Stimulated activated CD4-positive, alpha-beta T cell treated with anti-CD3 and anti-CD28 coated beads, Interleukin-4, amount 100 ng/mL, for 1 hour (primary cell): ENCODE results near the gene B3GNT3.
"Not testable (repeated sequence)": the region's sequence is repeated elsewhere in the genome, so short reads cannot be mapped to it uniquely, and the experiment has no call there.

Source experiments
- DNase-seq: peaks from one replicate; pipeline ENCODE4 v3.0.0-alpha.2; 2020

The B3GNT3 gene

GRCh38 chr19:17798599-17798998 is 3.7 kb downstream of the B3GNT3 start:
- DNase-seq, result not testable (repeated sequence)

DNA sequence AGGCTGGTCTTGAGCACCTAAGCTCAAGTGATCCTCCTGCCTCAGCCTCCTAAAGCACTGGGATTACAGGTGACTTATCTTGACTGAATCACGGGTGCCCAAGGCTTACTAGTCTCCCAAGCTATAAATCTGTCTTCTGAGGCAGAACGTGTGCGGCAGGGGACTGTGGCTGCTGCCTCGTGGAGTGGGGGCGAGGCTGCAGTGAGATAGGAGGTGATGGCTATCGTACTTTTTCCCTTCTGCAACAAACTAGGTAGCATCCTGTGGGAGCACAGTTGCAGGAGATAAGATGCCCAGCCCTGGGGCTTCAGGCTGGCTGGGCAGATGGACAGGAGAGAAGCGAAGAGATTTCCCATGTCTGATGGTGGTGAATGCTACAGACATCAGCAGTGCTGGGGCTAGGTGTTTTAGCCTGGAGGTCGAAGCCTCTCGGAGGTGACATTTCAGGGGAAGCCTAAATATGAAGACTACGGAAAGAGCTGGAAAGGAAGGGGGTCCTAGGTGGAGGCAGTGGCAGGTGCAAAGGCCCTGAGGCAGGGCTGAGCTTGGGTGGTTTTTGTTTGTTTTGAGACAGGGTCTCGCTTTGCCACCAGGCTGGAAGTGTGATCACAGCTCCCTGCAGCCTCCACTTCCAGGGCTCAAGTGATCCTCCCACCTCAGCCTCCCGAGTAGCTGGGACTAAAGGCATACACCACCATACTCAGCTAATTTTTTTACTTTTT is 7.4 kb downstream of the B3GNT3 start:
- no peak for DNase-seq

DNA sequence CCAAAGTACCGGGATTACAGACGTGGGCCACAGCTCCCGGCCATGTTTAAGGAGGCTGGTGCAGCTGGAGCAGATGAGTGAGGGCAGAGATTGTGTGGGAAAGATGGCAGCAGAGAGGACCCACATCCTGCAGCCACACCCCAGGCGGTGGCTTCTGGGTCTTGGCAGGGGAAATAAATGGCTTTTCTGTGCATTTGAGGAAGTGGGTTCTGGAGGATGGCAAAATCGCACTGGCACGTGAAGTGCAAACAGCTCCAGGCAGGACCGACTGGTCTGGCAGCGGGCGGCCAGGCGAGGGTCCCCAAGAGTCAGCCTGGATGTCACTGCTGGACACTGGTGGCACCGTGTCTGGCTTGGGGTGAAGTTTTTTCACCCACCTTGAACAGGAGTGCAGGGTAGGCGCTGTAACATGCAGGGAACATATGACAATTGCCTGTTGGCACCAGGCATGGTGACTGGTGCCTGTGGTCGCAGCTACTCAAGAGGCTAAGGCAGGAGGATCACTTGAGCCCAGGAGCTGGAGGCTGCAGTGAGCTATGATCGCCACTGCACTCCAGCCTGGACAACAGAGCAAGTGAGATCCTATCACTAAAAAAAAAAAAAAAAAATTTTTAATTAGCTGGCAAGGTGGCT is 8.4 kb downstream of the B3GNT3 start:
- no peak for DNase-seq

DNA sequence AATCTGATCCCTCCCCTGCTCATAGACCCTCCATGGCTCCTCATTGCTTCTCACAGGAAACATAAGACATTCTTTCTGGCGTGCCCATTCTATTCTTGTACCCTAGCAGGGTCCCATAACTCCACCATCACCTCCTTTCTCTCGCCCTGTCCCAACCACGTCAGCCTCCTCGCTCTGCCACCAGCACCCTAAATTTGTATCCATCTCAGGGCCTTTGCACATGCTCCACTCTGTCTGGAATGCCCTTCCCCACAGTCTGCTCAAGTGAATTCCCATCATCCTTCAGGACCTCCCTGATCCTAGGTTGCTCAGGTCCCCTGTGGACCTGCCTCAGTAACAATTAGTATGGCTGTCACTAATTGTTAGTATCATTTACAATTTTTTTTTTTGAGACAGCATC is 10.5 kb downstream of the B3GNT3 start:
- no peak for DNase-seq

DNA sequence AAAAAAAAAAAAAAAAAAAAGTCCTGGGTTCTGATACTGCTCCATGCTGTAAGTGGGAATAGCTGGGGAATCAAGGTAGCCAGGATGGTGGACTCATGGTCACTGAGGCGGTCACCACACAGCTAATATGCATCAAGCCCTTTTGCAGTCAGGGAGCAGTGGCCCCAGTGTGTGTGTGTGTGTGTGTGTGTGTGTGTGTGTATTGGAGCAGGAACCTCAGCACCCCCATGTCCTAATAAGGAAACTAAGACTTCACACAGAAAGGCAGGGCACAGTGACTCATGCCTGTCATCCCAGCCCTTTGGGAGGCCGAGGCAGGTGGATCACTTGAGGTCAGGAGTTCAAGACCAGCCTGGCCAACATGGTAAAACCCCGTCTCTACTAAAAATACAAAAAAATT is 12.0 kb downstream of the B3GNT3 start:
- DNase-seq, result no peak

- peak; percentile 25 for DNase-seq
Observed at GRCh38 chr19:17807731-17808316, 12.9 kb downstream of the B3GNT3 start.

DNA sequence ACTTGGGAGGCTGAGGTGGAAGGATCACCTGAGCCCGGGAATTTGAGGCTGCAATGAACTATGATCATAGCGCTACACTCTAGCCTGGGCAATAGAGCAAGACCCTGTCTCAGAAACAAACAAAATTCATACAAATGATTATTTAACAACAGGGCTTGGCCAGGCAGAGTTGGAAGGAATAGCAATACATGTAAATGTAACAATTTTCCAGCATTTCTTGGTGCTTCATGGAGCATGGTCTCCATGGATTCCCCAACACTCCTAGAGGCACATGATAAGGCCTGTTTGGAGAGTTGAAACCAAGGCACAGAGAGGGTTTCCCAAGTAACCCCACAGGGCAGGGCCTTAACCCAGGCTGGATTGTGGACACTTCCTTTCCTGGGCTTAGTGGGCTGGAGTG is 16.2 kb downstream of the B3GNT3 start:
- no peak for DNase-seq

DNA sequence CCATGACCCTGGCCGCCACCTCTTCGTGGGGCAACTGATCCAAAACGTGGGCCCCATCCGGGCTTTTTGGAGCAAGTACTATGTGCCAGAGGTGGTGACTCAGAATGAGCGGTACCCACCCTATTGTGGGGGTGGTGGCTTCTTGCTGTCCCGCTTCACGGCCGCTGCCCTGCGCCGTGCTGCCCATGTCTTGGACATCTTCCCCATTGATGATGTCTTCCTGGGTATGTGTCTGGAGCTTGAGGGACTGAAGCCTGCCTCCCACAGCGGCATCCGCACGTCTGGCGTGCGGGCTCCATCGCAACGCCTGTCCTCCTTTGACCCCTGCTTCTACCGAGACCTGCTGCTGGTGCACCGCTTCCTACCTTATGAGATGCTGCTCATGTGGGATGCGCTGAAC is 16.7 kb downstream of the B3GNT3 start:
- no peak for DNase-seq

DNA sequence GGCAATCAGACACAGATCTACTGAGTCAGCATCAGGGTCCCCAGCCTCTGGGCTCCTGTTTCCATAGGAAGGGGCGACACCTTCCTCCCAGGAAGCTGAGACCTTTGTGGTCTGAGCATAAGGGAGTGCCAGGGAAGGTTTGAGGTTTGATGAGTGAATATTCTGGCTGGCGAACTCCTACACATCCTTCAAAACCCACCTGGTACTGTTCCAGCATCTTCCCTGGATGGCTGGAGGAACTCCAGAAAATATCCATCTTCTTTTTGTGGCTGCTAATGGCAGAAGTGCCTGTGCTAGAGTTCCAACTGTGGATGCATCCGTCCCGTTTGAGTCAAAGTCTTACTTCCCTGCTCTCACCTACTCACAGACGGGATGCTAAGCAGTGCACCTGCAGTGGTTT is 17.2 kb downstream of the B3GNT3 start:
- no peak for DNase-seq

DNA sequence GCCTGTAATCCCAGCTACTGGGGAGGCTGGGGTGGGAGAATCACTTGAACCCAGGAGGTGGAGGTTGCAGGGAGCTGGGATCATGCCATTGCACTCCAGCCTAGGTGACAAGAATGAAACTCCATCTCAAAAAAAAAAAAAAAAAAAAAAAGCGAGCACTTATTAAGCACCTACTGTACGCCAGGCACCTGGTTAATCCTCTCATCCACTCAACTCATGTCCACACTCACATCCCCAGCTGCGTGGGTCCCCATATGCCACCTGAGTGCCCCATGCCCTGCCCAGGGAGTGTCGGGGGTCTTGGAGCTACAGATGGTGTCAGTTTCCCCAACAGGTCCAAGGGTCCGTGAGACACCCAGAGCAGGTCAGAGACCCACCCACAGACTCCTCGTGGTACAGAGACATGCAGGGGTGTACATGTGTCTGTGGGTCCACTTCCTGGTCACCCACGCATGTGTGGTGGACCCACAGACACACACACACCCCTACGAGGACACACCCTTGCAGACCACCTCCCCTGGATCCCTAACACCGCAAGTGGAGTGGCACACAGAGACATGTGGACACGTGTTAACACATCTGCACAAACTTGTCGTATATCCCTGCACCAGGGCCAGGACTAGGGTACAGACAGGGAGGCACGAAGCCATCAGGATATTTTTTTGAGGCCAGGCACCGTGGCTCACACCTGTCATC is 22.9 kb downstream of the B3GNT3 start:
- DNase-seq, result no peak

- DNase-seq, result no peak
Observed at GRCh38 chr19:17821190-17821589, 26.3 kb downstream of the B3GNT3 start, which contains the start of gene INSL3. Gene INSL3, minus strand, starts transcription at chr19:17821519. Its CDS starts 13 bp downstream, at chr19:17821506.

DNA sequence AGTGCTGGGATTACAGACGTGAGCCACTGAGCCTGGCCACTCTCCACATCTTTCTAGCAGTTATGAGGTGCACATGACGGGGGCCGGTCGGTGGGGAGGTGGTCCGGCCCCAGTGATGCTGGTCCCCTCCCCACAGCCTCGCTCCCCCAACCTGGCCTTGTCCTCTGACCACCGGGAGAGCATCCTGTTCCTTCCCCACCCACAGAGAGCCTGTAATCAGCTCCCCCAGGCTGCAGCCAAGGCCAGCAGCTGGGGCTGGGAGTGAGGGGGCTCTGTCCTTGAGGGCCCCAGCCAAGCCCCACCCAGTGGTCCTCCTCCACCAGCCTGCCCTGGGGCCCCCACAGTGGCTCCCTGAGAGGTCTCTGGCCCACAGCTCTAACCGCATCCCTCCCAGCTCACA is 29.4 kb downstream of the B3GNT3 start:
- DNase-seq, result no peak

DNA sequence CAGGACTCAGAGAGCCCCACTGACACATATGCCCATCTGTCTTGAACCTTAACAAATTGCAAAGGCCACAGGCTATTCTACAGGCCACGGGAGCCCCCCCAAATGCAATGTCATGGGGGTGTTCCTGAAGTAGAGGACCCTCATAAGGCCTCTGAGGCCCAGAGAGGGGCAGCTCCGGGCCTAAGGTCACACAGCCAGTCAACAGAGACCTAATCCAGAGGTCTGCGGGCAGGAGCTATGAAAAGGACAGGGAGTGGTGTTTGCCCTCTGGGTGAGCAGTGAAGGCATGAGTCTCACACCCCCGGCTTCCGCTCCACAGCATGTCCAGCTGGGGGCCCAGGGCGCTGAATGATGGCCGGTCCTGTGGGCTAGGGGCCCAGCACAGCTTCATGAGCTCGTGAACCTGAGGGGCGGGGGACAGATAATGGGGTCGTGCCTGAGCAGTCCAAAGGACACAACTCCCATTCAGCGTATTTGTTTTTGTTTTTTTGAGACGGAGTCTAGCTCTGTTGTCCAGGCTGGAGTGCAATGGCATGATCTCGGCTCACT is 31.6 kb downstream of the B3GNT3 start:
- no peak for DNase-seq

DNA sequence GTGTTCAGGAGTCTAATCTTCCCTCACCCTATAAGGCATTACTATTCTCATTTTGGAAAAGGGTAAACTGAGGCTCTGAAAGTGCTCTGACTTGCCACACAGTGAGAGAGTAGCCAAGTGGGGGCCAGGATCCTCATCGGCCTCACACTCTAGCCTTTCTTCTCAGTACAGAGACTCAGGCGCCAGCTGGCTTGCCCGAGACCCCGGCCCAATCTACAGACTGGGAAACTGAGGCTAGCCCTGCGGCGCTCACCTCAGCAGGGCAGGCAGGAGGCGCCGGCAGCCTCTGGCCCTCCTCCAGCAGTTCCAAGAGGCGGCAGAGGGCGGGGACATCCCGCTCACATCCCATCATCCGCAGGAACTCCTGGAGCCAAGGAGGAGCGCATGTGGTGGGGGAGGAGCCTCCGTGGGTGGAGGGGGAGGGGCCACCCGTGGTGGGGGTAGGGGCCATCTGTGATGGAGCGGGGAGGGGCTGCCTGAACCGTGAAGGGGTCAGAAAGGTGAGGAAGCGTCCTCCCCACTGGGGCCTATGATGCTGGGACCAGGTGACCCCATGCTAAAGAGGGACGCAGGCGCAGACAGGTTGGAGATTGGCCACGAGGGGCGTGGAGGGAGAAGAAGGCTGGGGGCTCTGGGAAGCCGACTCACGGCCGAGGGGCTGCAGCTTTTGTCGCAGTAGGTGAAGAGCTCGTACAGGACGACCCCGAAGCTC is 35.1 kb downstream of the B3GNT3 start:
- DNase-seq, result no peak

GRCh38 chr19:17830567-17831418 is 35.9 kb downstream of the B3GNT3 start:
- DNase-seq, result peak; percentile 50

DNA sequence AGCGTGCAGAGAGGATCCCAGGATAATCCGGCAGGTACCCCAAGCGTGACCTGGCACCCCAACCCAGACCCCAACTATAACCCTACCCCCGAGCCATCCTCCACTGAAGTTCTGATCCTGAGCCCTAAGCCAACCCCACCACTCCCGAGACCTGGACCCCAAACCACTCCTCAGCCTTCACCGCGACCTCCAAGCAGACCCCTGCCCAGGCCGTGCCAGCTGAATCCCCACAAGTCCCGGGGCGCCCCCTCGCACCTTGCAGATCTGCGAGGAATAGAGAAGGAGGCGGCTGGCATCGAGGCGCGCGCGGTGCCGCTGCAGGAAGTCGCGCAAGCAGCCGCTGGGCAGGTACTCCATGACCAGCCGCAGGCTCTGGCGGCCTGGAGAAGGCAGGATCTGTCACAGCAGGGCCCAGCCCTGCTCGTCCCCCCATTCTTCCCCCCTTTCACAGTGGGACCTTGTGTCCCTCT is 36.5 kb downstream of the B3GNT3 start:
- no peak for DNase-seq

DNA sequence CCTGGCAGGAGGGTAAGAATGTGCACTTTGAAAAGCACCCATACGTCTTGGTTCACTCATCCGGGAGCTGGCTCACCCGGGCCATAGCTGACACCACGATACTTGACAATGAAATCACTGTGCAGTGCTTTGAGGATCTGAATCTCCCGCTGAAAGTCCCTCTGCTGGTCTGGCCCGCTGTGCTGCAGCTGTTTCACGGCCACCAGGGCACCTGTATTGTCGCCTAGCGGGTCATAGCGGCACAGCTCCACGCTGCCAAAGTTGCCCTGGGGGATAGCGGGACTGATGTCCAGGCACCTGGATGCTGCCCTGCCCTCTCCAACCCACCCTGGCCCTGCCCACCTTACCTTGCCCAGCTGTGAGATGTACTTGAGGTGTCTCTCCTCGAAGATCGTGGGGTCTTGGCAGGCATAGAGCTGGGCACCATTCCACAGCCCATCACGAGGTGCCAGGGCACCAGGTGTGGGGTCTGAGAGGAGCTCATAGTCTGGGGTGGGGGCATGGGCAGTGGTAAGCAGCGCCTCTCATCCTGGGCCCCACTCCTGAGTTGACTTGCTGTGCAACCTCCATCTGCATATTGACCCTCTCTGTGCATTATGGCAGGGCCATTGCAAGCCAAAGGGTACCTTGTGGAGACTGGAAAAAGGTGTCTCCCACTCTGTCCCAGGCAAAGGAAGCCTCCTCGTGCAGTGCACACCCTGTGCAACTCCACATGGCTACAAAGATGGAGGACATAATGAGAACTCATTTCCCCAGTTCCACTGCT is 37.7 kb downstream of the B3GNT3 start:
- no peak for DNase-seq

DNA sequence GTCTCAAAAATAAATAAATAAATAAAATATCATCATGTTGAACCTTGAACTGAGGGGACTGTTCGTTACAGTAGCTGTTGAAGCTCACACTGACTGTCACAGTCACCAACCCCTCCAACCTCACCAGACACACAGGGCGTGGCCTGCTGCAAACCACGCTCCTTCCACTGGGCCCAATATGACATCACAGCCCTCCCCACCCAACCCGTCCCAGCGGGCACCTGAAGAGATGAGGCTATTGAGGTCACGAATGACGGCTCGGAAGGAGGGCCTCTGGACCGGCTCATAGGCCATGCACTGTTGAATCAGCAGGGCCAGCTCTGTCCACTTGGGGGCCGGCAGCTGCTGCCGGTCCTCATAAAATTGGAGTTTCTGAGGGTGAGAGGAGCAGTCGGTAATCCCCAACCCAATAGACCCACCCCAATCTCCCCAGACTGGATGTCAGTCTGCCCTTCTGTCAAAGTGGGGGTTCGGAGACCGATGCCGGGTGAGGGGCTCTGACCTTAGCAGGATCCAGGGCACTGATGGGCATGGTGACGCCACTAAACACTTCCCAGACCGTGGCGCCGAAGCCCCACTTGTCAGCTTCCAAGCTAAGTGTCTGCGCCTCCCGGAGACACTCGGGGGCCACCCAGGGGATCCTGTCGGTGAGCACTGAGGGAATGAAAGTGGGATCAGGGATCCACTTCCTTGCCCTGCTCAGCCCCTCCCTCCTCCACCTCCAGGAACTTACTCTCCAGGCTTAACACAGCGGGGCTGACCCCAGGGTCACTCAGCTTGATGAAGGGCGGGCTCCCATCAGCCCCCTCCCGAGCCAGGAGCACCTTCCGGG is 39.6 kb downstream of the B3GNT3 start:
- no peak for DNase-seq

DNA sequence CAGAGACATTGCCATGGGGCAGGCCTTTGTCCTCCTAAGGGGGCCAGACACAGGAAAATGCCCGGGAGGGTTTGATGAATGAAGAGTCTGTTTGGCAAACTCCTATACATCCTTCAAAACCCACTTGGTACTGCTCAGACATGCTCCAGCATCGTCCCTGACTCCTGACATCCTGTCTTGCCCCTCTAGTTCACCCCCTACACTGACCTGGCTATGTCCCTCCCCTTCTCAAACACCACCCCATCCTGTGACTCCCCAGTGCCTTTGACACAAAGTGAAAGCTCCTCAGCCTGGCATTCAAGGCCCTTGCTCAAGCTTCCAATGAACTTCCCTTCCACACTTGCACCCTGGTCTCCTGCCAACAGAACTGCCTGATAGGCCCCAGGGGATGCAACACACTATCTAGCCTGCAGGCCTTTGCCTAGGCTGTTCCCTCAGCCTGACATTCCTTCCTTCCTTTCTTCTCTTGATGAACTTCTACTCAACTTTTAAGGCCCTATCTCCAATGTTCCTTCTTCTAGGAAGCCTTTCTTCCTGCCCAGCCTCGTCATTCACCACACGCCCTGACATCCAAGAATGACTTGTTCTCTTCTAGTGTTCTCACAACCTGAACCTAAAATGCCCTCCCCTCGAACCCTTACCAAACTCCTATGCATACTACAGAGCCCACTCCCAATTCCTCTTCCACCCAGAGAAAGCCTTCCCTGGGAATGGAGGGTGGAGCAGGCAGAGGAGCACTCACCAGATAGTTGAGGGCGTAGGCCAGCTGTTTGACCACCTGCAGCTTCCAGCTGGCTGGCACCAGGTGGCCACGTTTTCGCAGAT is 40.5 kb downstream of the B3GNT3 start:
- DNase-seq, result no peak
